Body of pancreas (tissue), 4 donors: Measurements from ENCODE around the gene GRIK1. TPM values are rescaled to one million over a fixed set of nuclear protein-coding genes. Genes with fewer than 3 reads are reported as not detected.
A peak's percentile ranks its signal among the peaks of the same experiment; 100 is the strongest.

Experiments
- ATAC-seq: fragments of 150-250 bp; one replicate; pipeline ENCODE4 v1.9.1; 2016
- DNase-seq, 4 donors: peaks; one replicate each; pipeline ENCODE4 v3.0.0-alpha.2; 2019
- H3K27ac ChIP-seq, 4 donors: fragments of 200-600 bp; sonication (generic); 1 replicate in 3 of 4; 2 replicates in 1 of 4; pipeline versions ENCODE4 v1.5.1 to v1.6.1; 2016 to 2019; ENCODE audit warnings: mild to moderate bottlenecking in 1 of 4, mixed read lengths in 1 of 4, moderate library complexity in 1 of 4
- H3K27me3 ChIP-seq, 2 donors: fragments of 200-600 bp; sonication (generic); one replicate each; pipeline ENCODE4 v1.6.0; 2016; ENCODE audit warnings: mild to moderate bottlenecking in 1 of 2
- H3K36me3 ChIP-seq, 2 donors: fragments of 200-600 bp; sonication (generic); replicated peaks in 1 of 2; 2 replicates each; pipeline ENCODE4 v1.5.1; 2016; ENCODE audit warnings: low read depth in 2 of 2; ENCODE audit not compliant: insufficient read depth in 1 of 2
- H3K4me1 ChIP-seq: fragments of 200-600 bp; sonication (generic); one replicate; pipeline ENCODE4 v1.6.0; 2016
- H3K4me3 ChIP-seq, 2 donors: fragments of 200-600 bp; sonication (generic); 1 replicate in 1 of 2; 2 replicates in 1 of 2; pipeline ENCODE4 v1.5.1; 2016 to 2019
- H3K9me3 ChIP-seq, 3 donors: fragments of 200-600 bp; sonication (generic); 1 replicate in 2 of 3; 2 replicates in 1 of 3; pipeline ENCODE4 v1.5.1; 2016
- POLR2A ChIP-seq, 3 donors: fragments of 450-650 bp; IDR thresholded peaks; one replicate each; pipeline ENCODE4 v1.6.1; 2016; ENCODE audit warnings: antibody characterized with exemption in 3 of 3, mild to moderate bottlenecking in 2 of 3
- WGBS, 2 donors: methylation state at CpG; one replicate each; pipeline ENCODE4 v1.1.5; 2017; 5-methylcytosine and 5-hydroxymethylcytosine counted together
- intact Hi-C: fragments of 100-400 bp; cut with DNase I; formaldehyde crosslinking; loops from one replicate; pipeline ENCODE4 v1.15.1; 2023
- total RNA-seq, 2 donors: library from RNA; depleted of rRNA; stranded (reverse); fragments of >200 nt; gene quantifications; one replicate each; pipeline ENCODE4 v1.1.0, GENCODE V29; 2016
- TF ChIP-seq, protein P1 (sequence below), 7 experiments: fragments of 450-650 bp in 4 of 7; fragments of 200-600 bp in 3 of 7; sonication (generic) in 3 of 7; IDR thresholded peaks; one replicate each; pipeline ENCODE4 v1.5.1; 2016 to 2019; ENCODE audit warnings: antibody characterized with exemption in 7 of 7

Gene GRIK1
- total RNA-seq, 2 donors from 2014 or later: 0.66 TPM; not detected in 1

DNA sequence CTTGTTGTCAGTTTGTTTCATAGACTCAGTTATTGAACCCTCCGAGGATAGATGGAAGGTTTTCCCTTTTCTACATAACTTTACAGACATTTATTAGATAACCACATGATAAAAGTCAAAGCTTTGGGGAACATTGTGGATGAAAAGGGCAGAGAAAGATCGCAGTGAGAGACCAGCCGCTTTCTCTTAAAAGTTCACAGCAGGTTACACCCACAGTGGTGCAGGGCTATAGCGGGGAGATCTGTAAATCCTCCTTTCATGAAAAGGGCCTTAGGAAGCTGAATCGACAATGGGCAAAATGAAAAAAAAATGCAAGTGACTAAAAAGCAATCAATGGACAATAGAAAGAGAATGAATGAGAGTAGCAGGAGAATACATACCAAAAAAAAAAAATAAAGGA lies 218.6 kb downstream of the GRIK1 start:
- no peaks in the 10 kb centered on the region for H3K27me3 ChIP-seq
- intact Hi-C loops: no loop called here
- no peak overlapping the region for H3K4me3 ChIP-seq
- H3K9me3 ChIP-seq: no peaks in the 10 kb centered on the region
- H3K36me3 ChIP-seq: no peaks in the 10 kb centered on the region
- TF ChIP-seq, protein P1, sequence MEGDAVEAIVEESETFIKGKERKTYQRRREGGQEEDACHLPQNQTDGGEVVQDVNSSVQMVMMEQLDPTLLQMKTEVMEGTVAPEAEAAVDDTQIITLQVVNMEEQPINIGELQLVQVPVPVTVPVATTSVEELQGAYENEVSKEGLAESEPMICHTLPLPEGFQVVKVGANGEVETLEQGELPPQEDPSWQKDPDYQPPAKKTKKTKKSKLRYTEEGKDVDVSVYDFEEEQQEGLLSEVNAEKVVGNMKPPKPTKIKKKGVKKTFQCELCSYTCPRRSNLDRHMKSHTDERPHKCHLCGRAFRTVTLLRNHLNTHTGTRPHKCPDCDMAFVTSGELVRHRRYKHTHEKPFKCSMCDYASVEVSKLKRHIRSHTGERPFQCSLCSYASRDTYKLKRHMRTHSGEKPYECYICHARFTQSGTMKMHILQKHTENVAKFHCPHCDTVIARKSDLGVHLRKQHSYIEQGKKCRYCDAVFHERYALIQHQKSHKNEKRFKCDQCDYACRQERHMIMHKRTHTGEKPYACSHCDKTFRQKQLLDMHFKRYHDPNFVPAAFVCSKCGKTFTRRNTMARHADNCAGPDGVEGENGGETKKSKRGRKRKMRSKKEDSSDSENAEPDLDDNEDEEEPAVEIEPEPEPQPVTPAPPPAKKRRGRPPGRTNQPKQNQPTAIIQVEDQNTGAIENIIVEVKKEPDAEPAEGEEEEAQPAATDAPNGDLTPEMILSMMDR (IDR thresholded peaks at IDR 0.05): no peak
- no peak for TF ChIP-seq POLR2A (IDR thresholded peaks at IDR 0.05)
- ATAC-seq: no peak
- H3K27ac ChIP-seq: no peak overlapping the region
- no peak for DNase-seq
- H3K4me1 ChIP-seq: peaks cover 18% of the 10 kb centered on the region
- WGBS, 2 donors: 80 to 83% methylated on average over 5 of the region's 5 CpGs

- Histone ChIP-seq H3K27me3 (no peaks in the 10 kb centered on the region), H3K4me3 (no peak overlapping the region), H3K9me3 (no peaks in the 10 kb centered on the region), H3K4me1 (peaks cover 16% of the 10 kb centered on the region), H3K27ac (no peak overlapping the region), H3K36me3 (no peaks in the 10 kb centered on the region)
- ATAC-seq (no peak), DNase-seq (no peak)
- no peak for TF ChIP-seq POLR2A (IDR thresholded peaks at IDR 0.05)
- TF ChIP-seq, protein P1 (IDR thresholded peaks at IDR 0.05): no peak
- intact Hi-C loops: no loop called here
Observed at GRCh38 chr21:29719521-29719920, 220.3 kb downstream of the GRIK1 start.

GRCh38 chr21:29718081-29718815 lies 221.5 kb downstream of the GRIK1 start:
- intact Hi-C loops: no loop called here
- ATAC-seq (peak; percentile 42), DNase-seq (no peak)
- 86 to 92% methylated on average over 3 of the region's 3 CpGs for WGBS, 2 donors
- Histone ChIP-seq H3K4me3 (no peak overlapping the region), H3K4me1 (peaks cover 4% of the 10 kb centered on the region), H3K27me3 (no peaks in the 10 kb centered on the region), H3K36me3 (no peaks in the 10 kb centered on the region), H3K9me3 (no peaks in the 10 kb centered on the region), H3K27ac (no peak overlapping the region)
- TF ChIP-seq POLR2A (IDR thresholded peaks at IDR 0.05): no peak
- TF ChIP-seq, protein P1 (IDR thresholded peaks at IDR 0.05): no peak

DNA sequence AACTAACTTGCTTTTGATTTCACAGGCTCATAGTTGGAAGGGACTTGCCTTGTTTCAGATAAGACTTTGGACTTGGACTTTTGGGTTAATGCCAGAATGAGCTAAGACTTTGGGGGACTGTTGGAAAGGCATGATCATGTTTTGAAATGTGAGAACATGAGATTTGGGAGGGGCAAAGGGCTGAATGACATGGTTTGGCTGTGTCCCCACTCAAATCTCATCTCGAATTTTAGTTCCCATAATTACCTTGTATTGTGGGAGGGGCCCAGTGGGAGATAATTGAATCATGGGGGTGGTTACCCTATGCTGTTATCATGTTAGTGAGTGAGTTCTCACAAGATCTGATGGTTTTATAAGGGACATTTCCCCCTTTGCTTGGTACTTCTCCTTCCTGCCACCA lies 222.1 kb downstream of the GRIK1 start:
- H3K27ac ChIP-seq: no peak overlapping the region
- WGBS, 2 donors: 78 to 81% methylated on average over 1 of the region's 1 CpG

More for the DNA sequence above, 222.1 kb downstream of the GRIK1 start:
- Histone ChIP-seq H3K36me3 (no peaks in the 10 kb centered on the region), H3K4me1 (peaks cover 4% of the 10 kb centered on the region), H3K9me3 (no peaks in the 10 kb centered on the region), H3K4me3 (no peak overlapping the region), H3K27me3 (no peaks in the 10 kb centered on the region)
- DNase-seq (no peak), ATAC-seq (no peak)
- intact Hi-C loops: no loop called here
- no peak for TF ChIP-seq POLR2A (IDR thresholded peaks at IDR 0.05)
- TF ChIP-seq, protein P1 (IDR thresholded peaks at IDR 0.05): no peak
